Spleen (tissue), 11 donors: ENCODE data around the gene COLEC12. TPM values are rescaled to one million over a fixed set of nuclear protein-coding genes. Genes with fewer than 3 reads are reported as not detected.
"Not testable (repeated sequence)": the region's sequence is repeated elsewhere in the genome, so short reads cannot be mapped to it uniquely, and the experiment has no call there.

Source experiments
- DNase-seq: peaks from one replicate; pipeline ENCODE4 v3.0.0-alpha.2; 2020
- H3K27ac ChIP-seq, 8 donors: fragments of 200-600 bp; sonication (generic) in 7 of 8; 1 replicate in 4 of 8; 2 replicates in 4 of 8; pipeline versions ENCODE4 v1.5.0 to v1.8.0; 2016 to 2021; ENCODE audit warnings: inconsistent platforms in 4 of 8, mild to moderate bottlenecking in 4 of 8, moderate library complexity in 1 of 8
- H3K27me3 ChIP-seq, 7 donors: fragments of 200-600 bp; sonication (generic) in 6 of 7; replicated peaks in 1 of 7; 1 replicate in 4 of 7; 2 replicates in 3 of 7; pipeline versions ENCODE4 v1.5.0 to v1.8.0; 2016 to 2021; ENCODE audit warnings: inconsistent platforms in 3 of 7, mild to moderate bottlenecking in 1 of 7
- H3K36me3 ChIP-seq, 6 donors: fragments of 200-600 bp; sonication (generic) in 5 of 6; 1 replicate in 4 of 6; 2 replicates in 2 of 6; pipeline versions ENCODE4 v1.5.0 to v1.8.0; 2016 to 2021; ENCODE audit warnings: inconsistent platforms in 2 of 6
- H3K4me1 ChIP-seq, 6 donors: fragments of 200-600 bp; sonication (generic) in 5 of 6; 1 replicate in 3 of 6; 2 replicates in 3 of 6; pipeline versions ENCODE4 v1.5.0 to v1.8.0; 2016 to 2021; ENCODE audit warnings: inconsistent platforms in 3 of 6
- H3K4me3 ChIP-seq, 8 donors: fragments of 200-600 bp; sonication (generic) in 7 of 8; 1 replicate in 4 of 8; 2 replicates in 4 of 8; pipeline versions ENCODE4 v1.5.0 to v1.8.0; 2016 to 2021; ENCODE audit warnings: inconsistent platforms in 4 of 8, mild to moderate bottlenecking in 4 of 8, moderate library complexity in 2 of 8
- H3K9me3 ChIP-seq, 8 donors: fragments of 200-600 bp; sonication (generic) in 7 of 8; 1 replicate in 4 of 8; 2 replicates in 4 of 8; pipeline versions ENCODE4 v1.5.0 to v1.8.0; 2016 to 2021; ENCODE audit warnings: inconsistent platforms in 4 of 8
- POLR2A ChIP-seq, 3 donors: fragments of 450-650 bp; IDR thresholded peaks; one replicate each; pipeline ENCODE4 v1.5.1; 2017; ENCODE audit warnings: antibody characterized with exemption in 3 of 3, mild to moderate bottlenecking in 1 of 3
- POLR2AphosphoS5 ChIP-seq, 3 donors: sonication (generic); formaldehyde crosslinking; IDR thresholded peaks; one replicate each; pipeline ENCODE4 v1.5.1; 2017; ENCODE audit warnings: antibody characterized with exemption in 3 of 3
- WGBS, 5 donors: extraction: QIAGEN DNeasy Blood & Tissue Kit in 3 of 5; methylation state at CpG; one replicate each; pipeline versions ENCODE4 v1.1.5 to v1.1.7; 2013 to 2018; 5-methylcytosine and 5-hydroxymethylcytosine counted together
- intact Hi-C: fragments of 100-400 bp; cut with DNase I; formaldehyde crosslinking; loops from one replicate; pipeline ENCODE4 v1.15.0; 2023; ENCODE audit warnings: low total_unique reads
- polyA plus RNA-seq, 3 donors: library from polyadenylated mRNA; stranded (reverse); fragments of 200-250 nt; gene quantifications; one replicate each; pipeline ENCODE4 v1.2.1, GENCODE V29; 2013
- total RNA-seq, 7 donors: library from RNA; depleted of rRNA in 3 of 7; stranded (reverse); fragments of >200 nt in 3 of 7; fragmentation: NEBNext Ultra II Directional in 4 of 7; extraction: Animal tissue kit (Norgen Biotek cat#: 25700) in 4 of 7; gene quantifications; one replicate each; pipeline versions ENCODE4 v1.1.0 to v1.2.1, GENCODE V29; 2016 to 2021
- TF ChIP-seq, protein P1 (sequence below), 11 experiments: fragments of 200-600 bp in 7 of 11; fragments of 450-650 bp in 4 of 11; sonication (generic) in 4 of 11; IDR thresholded peaks in 8 of 11; conservative IDR thresholded peaks in 3 of 11; 1 replicate in 7 of 11; 2 replicates in 4 of 11; pipeline versions ENCODE4 v1.4.0 to v1.8.0; 2016 to 2021; ENCODE audit warnings: antibody characterized with exemption in 11 of 11, inconsistent platforms in 4 of 11, mild to moderate bottlenecking in 1 of 11
- donor health status: healthy with polysubstance abuse.
- donor health status: DM: no; HTN: no; CAD: no; lungs with moderate emphysema.
- donor health status: DM: no; HTN: no; CAD: no.
- donor health status: Bipolar disorder and iron deficiency.
- donor health status: healthy.
- donor health status: DM: no; HTN: no; CAD: no.
- donor health status: DM: yes; HTN: yes; CAD: no.

COLEC12 gene
- total and polyA plus RNA-seq, 10 donors: 0.13 to 4.5 (median 1.0) TPM

DNA sequence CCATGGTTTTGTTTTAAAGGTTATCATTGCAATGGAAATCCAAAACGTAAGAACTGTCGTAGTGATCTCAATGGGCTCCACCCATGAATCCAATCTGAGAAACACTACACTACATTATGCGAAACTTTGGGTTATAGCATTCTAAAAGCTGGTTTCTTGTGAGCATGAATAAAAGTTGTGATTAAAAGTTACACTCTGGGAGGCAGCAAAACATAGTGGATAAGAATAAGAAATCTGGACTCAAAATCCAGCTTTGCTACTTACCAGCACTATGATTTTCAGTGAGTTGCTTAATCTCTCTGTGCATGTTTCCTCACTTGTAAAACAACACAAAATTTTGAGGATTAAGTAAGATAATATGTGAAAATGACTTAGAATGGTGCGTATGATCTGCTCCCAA is 207.0 kb downstream of the COLEC12 start:
- DNase-seq: no peak
- intact Hi-C loops: no loop called here
- WGBS, 5 donors: 91 to 95% (median 93%) methylated on average over 4 of the region's 4 CpGs

DNA sequence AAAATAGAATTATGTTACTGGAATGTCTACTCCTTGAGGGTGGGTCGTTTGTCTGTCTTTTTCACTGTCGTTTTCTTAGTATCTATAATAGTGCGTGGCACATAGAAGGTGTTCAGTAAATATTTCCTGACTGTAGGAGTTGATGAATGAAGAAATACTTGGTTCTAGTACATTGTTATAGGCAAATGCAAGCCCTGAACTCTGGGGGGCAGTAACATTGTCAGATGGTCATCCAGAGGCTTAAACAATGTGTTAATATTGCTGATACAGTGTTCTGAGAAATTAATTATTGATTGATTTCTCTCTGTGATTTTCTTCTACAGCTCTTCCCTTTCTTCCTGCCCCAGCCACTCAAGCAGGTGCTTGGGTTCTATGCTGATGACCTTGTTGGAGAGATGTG is 208.2 kb downstream of the COLEC12 start:
- TF ChIP-seq POLR2A (IDR thresholded peaks at IDR 0.05): no peak
- no peak for TF ChIP-seq POLR2AphosphoS5 (IDR thresholded peaks at IDR 0.05)
- TF ChIP-seq, protein P1, sequence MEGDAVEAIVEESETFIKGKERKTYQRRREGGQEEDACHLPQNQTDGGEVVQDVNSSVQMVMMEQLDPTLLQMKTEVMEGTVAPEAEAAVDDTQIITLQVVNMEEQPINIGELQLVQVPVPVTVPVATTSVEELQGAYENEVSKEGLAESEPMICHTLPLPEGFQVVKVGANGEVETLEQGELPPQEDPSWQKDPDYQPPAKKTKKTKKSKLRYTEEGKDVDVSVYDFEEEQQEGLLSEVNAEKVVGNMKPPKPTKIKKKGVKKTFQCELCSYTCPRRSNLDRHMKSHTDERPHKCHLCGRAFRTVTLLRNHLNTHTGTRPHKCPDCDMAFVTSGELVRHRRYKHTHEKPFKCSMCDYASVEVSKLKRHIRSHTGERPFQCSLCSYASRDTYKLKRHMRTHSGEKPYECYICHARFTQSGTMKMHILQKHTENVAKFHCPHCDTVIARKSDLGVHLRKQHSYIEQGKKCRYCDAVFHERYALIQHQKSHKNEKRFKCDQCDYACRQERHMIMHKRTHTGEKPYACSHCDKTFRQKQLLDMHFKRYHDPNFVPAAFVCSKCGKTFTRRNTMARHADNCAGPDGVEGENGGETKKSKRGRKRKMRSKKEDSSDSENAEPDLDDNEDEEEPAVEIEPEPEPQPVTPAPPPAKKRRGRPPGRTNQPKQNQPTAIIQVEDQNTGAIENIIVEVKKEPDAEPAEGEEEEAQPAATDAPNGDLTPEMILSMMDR (IDR thresholded peaks at IDR 0.05 in 8 of 11, conservative IDR thresholded peaks at IDR 0.05 in 3 of 11): no peak
- intact Hi-C loops: no loop called here
- Histone ChIP-seq H3K27ac (no peak overlapping the region), H3K4me1 (no peaks in the 10 kb centered on the region), H3K36me3 (no peaks in the 10 kb centered on the region), H3K9me3 (peaks cover 0 to 4% (median 0%) of the 10 kb centered on the region in 8 donors), H3K4me3 (no peak overlapping the region), H3K27me3 (no peaks in the 10 kb centered on the region)
- 64 to 83% (median 74%) methylated on average over 3 of the region's 3 CpGs for WGBS, 5 donors
- no peak for DNase-seq

More for the DNA sequence above, 207.0 kb downstream of the COLEC12 start:
- Histone ChIP-seq H3K4me3 (no peak overlapping the region), H3K9me3 (peaks cover 0 to 4% (median 0%) of the 10 kb centered on the region in 8 donors), H3K27ac (no peak overlapping the region), H3K4me1 (no peaks in the 10 kb centered on the region), H3K27me3 (no peaks in the 10 kb centered on the region), H3K36me3 (no peaks in the 10 kb centered on the region)
- TF ChIP-seq, protein P1 (IDR thresholded peaks at IDR 0.05 in 8 of 11, conservative IDR thresholded peaks at IDR 0.05 in 3 of 11): no peak
- no peak for TF ChIP-seq POLR2AphosphoS5 (IDR thresholded peaks at IDR 0.05)
- TF ChIP-seq POLR2A (IDR thresholded peaks at IDR 0.05): no peak

DNA sequence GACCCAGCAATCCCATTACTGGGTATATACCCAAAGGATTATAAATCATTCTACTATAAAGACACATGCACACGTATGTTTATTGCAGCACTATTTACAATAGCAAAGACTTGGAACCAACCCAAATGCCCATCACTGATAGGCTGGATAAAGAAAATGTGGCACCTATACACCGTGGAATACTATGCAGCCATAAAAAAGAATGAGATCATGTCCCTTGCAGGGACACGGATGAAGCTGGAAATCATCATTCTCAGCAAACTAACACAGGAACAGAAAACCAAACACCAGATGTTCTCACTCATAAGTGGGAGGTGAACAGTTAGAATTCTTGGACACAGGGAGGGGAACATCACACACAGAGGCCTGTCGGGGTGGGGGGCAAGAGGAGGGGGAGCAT is 210.5 kb downstream of the COLEC12 start:
- DNase-seq, H3K27ac ChIP-seq, H3K9me3 ChIP-seq, intact Hi-C loops, H3K4me1 ChIP-seq, H3K27me3 ChIP-seq, H3K36me3 ChIP-seq, H3K4me3 ChIP-seq: not testable (repeated sequence)
- 67 to 91% (median 88%) methylated on average over 4 of the region's 4 CpGs for WGBS, 5 donors

DNA sequence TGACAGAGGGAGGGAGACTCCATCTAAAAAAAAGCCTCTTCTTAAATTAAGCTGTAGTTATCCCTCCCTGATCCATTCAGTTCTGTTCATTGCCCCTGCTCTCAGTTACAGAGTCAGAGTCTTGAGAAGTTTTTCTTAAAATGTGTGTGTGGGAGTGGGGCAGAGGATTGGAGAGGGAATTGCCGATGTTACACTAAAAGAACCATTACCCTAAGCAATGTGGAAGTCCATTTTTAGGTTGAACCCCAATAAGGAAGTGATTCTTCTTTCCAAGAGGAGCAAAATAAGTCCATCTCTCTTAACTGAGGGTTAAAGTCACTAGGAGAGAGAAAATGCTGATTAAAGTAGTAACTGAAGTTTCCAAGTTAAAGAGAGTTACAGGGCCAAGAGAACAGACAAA is 211.5 kb downstream of the COLEC12 start:
- TF ChIP-seq POLR2A (IDR thresholded peaks at IDR 0.05): no peak
- TF ChIP-seq, protein P1 (IDR thresholded peaks at IDR 0.05 in 8 of 11, conservative IDR thresholded peaks at IDR 0.05 in 3 of 11): no peak
- no peak for TF ChIP-seq POLR2AphosphoS5 (IDR thresholded peaks at IDR 0.05)
- no peak overlapping the region for H3K27ac ChIP-seq
- no peak overlapping the region for H3K4me3 ChIP-seq
- 33 to 84% (median 65%) methylated on average over 1 of the region's 1 CpG for WGBS, 5 donors
- no peaks in the 10 kb centered on the region for H3K36me3 ChIP-seq
- H3K27me3 ChIP-seq: no peaks in the 10 kb centered on the region
- DNase-seq: no peak
- intact Hi-C loops: no loop called here
- peaks cover 0 to 8% (median 0%) of the 10 kb centered on the region in 6 donors for H3K4me1 ChIP-seq
- peaks cover 0 to under 1% (median 0%) of the 10 kb centered on the region in 8 donors for H3K9me3 ChIP-seq
